GM20000 (cell line): ENCODE measurements around the gene HOXC5.

Source experiments
- DNase-seq: peaks from one replicate; pipeline ENCODE4 v3.0.0; 2012; ENCODE audit warnings: low spot score
- CTCF ChIP-seq: IDR thresholded peaks from 2 replicates; pipeline ENCODE4 v1.5.1; 2012; ENCODE audit warnings: mild to moderate bottlenecking, control low read depth; ENCODE audit errors: extremely low read depth, missing control alignments

Gene HOXC5

GRCh38 chr12:54082397-54082892 is 49.6 kb downstream of the HOXC5 start:
- TF ChIP-seq CTCF, result no peak
- peak; percentile 42 for DNase-seq
